HG02852 (cell line): ENCODE results near the gene WASF2.
A peak's percentile ranks its signal among the peaks of the same experiment; 100 is the strongest.
"Not testable (repeated sequence)": the region's sequence is repeated elsewhere in the genome, so short reads cannot be mapped to it uniquely, and the experiment has no call there.

Source experiments
- ATAC-seq: cut with Tn5 transposase; IDR thresholded peaks from one replicate; pipeline ENCODE4 v1.9.1; 2021; ENCODE audit warnings: mild to moderate bottlenecking, moderate library complexity; ENCODE audit not compliant: unreplicated experiment

The WASF2 gene

GRCh38 chr1:27499142-27499541 is 9.2 kb upstream of the WASF2 start:
- ATAC-seq = no peak

- no peak for ATAC-seq
Observed at GRCh38 chr1:27496604-27497155, 6.7 kb upstream of the WASF2 start.

- ATAC-seq = no peak
Observed at GRCh38 chr1:27492796-27493195, 2.8 kb upstream of the WASF2 start.

GRCh38 chr1:27491748-27492700 is 2.1 kb upstream of the WASF2 start:
- no peak for ATAC-seq

GRCh38 chr1:27489501-27489972 is 430 bp downstream of the WASF2 start:
- peak; percentile 23 for ATAC-seq

DNA sequence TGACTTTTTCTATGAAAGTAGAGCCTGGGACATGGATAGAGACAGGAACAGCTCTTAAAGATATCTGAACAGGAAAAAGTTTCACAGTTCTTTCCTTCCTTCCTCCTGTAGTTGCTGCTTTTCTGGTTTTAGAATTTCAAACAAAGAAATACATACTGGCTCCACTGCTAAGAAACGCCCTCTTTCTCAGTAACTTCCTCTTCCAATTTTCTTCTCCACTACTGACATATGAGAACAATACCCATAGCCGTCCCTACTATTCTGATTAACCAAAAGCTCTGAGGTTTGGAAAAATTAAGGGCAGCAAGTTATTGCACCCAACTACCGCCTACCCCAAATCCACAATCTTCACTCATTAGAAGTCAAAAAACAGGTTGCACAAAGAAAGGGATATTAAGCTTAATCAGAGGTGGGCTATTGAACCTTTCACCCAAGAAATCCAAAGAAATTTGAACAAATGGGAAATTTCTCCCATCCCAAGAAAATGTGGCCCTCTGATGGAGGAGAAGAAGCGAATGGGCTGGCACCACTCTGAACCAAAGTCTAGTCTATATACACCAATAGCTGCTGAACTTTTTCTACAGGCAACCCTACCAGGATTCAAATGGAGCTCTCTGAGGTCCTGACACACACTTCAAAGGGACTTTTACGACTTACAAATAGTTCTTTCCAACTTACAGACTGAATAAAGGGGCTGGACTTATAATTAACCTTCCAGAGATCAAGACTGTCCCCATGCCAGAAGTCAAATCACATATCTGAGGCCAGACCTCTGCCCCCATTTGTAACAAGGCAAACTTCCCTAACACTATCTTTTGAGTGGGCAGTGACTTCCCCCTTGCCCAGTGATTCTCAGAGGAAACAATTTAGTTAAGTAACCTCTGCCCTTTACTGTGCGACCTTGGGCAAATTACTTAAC is 1.7 kb downstream of the WASF2 start:
- ATAC-seq = no peak

- no peak for ATAC-seq
Observed at GRCh38 chr1:27485363-27485762, 4.6 kb downstream of the WASF2 start.

GRCh38 chr1:27483659-27484058 is 6.3 kb downstream of the WASF2 start:
- no peak for ATAC-seq

GRCh38 chr1:27481994-27482620 is 7.9 kb downstream of the WASF2 start:
- peak; percentile 47 for ATAC-seq

- no peak for ATAC-seq
Observed at GRCh38 chr1:27478098-27478497, 11.9 kb downstream of the WASF2 start.

GRCh38 chr1:27476237-27476636 is 13.7 kb downstream of the WASF2 start:
- no peak for ATAC-seq

DNA sequence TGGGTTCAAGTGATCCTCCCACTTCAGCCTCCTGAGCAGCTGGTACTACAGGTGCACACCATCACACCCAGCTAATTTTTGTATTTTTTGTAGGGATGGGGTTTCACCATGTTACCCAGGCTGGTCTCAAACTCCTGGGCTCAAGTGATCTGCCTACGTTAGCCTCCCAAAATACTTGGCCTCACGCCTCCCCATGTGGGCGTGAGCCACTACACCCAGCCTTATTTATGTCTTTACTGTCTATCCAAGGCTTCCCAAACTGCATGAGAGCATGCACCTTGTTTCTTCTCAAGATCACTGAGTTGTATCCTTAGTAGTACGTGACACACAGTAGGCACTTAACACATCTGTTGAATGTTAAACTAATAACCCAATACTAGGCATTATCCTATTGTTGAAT is 14.2 kb downstream of the WASF2 start:
- ATAC-seq = no peak

- ATAC-seq = no peak
Observed at GRCh38 chr1:27473755-27474154, 16.2 kb downstream of the WASF2 start.

- not testable (repeated sequence) for ATAC-seq
Observed at GRCh38 chr1:27472098-27472497, 17.9 kb downstream of the WASF2 start.

GRCh38 chr1:27471477-27471876 is 18.5 kb downstream of the WASF2 start:
- no peak for ATAC-seq

DNA sequence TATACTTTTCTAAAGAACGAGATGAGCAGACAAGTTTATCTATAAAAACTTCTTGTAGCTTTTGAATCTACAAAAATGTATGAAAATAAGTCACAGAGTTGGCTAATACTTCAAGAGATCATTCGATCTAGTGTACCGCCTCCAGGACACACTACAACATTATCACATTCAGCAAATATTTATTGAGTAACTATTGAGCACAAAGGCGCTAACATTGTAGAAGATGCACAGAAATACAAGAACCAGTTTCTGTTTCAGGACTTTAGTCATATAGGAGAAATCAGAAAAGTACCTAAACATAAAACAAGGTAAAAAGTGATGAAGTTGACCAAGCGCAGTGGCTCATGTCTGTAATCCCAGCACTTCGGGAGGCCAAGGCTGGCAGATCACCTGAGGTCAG is 20.6 kb downstream of the WASF2 start:
- ATAC-seq = no peak

DNA sequence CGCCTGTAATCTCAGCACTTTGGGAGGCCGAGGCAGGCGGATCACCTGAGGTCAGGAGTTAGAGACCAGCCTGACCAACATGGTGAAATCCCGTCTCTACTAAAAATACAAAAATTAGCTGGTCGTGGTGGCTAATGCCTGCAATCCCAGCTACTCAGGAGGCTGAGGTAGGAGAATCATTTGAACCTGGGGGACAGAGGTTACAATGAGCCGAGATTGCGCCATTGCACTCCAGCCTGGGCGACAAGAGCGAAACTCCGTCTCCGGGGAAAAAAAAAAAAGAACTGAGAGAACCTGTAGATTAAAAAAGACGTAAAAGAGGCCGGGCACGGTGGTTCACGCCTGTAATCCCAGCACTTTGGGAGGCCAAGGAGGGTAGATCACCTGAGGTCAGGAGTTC is 21.6 kb downstream of the WASF2 start:
- ATAC-seq = not testable (repeated sequence)

- ATAC-seq = no peak
Observed at GRCh38 chr1:27464926-27465647, 24.9 kb downstream of the WASF2 start.

DNA sequence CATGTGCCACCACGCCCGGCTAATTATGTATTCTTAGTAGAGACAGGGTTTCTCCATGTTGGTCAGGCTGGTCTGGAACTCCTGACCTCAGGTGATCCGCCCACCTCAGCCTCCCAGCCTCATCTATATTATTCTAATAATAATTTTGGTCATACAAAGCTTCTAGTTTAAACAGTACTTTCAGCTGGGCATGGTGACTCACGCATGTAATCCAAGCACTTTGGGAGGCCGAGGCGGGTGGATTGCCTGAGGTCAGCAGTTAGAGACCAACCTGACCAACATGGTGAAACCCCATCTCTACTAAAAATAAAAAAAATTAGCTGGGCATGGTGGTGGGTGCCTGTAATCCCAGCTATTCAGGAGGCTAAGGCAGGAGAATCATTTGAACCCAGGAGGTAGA is 26.1 kb downstream of the WASF2 start:
- not testable (repeated sequence) for ATAC-seq

GRCh38 chr1:27458521-27458920 is 31.4 kb downstream of the WASF2 start:
- ATAC-seq = not testable (repeated sequence)
